Fibroblast of peridontal ligament (primary cell): Measurements from ENCODE around the gene AGBL1.

ENCODE experiments used
- DNase-seq: peaks from one replicate; pipeline ENCODE4 v3.0.0-alpha.2; 2010; ENCODE audit errors: extremely low read depth

Gene AGBL1

DNA sequence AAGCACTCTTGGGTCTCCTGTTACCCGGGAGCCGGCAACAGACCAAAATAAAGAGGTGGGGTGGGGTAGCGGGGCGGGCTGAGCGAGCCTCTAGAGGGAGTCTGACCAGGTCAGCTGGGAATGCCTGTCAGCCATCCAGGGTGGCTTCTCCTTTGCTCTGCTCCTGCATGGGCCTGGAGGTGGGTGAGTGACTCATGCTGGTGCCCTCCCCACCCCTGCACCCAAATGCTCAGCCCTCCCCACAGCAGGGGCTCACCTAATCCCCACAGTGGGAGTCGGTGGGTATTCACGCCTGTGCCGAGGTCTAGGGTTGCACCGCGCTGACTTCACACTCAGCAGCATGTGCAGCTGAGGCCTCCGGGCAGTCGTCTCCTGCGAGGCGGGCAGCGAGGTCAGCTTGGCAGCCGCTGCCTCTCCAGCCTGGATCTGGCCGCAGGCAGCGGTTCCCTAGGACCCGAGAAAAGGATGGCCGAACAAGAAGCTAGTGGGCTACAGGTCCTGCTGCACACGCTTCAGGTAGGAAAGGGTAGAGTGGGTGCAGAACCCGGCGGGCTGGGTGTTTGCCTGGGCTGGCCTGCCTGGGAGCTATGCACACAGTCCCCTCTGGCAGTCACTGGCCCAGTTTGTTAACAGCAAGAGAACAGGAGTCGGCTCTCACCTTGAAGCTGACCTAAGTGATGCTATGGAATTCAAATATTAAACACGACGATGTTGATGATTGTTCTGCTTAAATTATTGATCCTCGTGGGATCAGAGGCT, at the start of gene AGBL1:
Gene AGBL1, plus strand, starts transcription at position 364 of the 759 bp plus-strand sequence.
- DNase-seq, result no peak

DNA sequence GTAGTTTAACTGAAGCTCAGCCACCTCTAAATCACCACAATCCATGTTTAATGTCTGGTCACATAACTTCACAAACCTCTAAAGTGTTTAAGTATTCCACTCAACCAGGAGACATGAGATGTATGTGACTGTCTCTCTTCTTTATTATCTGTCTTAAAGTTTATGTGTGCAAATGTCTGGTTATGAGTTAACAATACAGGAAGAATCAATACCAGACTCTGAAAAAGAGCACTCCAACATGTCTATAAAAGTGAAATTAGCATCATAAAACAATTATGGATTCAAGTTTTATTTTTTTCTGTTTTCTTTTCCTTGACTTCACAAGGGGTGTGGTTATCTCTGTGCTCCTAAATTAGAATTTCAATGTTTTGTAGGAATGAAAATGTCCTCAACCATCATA, 44.8 kb upstream of the AGBL1 start:
- no peak for DNase-seq

DNA sequence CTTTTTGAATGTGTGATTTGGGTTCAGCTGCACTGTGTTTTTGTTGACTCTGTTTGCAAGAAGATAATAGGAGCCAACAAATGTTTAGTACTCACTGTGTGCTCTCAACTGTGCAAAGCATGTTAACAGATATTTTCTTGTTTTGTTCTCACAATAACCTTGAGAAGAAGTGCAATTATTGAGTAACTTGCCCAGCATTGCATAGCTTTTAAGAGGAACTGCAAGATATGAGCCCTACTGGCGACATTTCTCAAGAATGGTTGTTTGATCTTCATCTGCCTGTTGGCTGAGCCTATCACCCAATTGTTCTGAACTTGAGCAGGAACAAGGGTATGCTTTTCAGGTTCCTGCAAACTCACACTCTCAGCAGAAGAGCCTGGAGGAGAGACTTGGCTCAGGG, 43.4 kb upstream of the AGBL1 start:
- DNase-seq, result no peak

DNA sequence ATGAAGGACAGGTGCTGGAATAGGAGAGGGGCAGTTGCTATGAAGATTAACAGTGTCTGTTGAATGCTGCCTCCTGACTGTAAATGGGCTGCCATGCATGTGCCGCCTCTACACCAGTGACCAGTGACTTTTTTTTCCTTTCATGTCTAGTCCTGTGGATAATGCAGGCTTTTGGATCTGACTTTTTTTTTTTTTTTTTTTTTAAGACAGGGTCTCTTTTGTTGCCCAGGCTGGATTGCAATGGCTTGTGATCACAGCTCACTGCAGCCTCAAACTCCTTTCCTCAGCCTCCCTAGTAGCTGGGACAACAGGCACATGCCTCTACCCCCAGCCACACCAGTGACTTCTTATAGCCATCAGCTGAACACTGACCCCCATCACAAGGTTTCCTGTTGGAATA, 41.2 kb upstream of the AGBL1 start:
- no peak for DNase-seq

DNA sequence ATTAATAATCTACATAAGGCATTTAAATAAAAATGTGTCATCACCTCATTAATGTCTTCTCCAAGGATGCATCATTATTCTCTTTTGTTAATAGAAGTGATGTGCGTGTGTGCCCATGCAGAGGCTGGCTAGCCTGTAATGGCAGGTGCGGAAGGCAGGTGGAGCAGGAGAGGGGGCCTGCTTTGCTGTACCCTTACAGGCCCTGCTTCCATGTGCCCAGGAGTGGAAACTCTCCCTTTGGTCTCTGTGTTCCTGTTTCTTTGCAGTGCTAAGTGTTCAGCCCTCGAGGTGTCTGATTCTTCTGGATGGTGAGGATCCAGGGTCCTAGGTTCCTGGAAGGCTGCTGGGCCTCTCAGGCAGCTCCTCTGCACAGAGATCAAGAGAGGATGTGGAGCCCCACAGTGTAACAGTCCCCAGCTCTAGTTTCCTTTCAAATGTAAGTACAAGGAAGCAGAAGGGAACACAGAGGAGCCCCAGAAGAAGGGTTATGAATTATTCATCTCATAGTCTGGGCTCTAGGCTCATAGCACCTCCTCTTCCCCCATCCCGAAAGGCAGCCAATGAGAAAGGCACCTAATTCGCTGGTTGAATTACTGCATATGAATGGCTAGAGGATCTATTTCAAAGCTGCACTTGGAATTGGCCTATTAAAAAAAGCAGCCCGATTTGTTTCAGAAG, 39.2 kb upstream of the AGBL1 start:
- no peak for DNase-seq

DNA sequence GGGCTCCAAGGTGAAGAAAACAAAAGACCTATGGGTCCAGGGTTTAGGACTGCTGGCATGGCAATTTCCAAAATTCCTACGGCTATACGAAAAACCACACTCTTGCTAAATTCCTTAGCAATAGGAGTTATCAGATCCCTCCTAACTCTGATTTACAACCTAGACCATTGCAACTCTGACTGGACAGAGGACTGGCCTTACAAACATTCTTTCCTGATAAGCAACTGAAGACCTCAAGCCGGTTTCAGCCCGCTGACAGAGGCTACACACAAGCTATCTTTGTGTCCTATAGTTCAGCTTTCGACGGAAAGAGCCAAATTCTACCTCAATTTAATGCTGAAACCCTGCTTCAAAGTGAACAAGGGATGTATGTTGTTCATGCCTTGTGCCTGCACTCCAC, 38.3 kb upstream of the AGBL1 start:
- DNase-seq, result no peak

DNA sequence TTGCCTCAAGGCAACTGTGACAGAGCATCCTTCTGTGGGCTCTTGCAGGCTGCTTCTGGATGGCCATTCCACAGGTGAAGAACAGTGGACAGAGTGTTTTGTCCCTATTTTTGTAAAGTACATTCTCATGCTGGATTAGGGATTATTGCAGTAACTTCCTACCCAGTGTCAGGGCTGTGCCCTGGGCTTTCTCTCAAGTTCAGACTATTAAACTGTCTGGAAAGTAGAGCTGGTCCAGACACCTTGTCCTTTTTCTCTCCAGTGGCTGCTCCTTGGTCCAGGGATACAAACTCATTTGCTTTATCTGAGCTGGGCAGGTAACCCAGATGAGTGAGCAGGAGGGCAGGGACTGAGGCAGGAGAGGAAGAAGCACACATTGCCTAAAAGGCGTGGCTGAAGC, 37.4 kb upstream of the AGBL1 start:
- no peak for DNase-seq

DNA sequence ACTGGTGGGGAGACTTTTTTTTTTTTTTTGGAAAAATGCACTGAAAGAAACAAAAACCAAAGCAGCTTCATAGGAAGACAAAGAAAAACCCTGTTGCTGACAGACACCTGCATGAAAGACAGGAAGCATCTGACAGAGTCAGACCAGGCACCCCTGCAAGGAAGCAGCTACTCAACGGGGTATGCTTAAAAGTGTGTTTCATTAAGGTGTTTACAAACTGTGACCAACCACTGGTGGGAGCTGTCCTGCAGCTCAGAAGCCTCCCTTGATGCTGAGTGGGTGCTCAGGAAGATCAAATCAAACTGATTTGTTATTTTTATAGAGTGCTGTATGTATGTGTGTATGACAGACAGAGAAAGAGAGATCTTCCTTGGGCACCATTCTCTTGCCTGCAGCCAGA, 34.7 kb upstream of the AGBL1 start:
- no peak for DNase-seq

DNA sequence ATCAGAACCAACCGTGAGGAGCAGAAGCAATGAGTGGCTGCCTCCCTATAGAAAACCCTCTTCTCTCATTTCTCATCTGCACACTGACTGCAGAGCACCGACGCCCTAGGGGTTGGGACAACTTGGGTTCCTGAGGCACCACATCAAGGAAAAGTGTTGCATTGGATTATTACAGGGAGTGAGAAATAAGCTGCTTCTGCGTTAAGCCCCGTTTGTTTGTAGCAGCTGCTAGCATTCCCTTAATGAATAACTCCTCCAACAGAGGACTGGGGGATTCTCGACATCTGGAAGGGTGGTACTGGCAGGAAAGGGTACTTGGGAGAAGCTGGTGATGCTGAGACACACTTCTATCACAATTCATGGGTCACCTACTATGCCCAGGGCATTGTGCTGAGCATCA, 25.3 kb upstream of the AGBL1 start:
- DNase-seq, result no peak

DNA sequence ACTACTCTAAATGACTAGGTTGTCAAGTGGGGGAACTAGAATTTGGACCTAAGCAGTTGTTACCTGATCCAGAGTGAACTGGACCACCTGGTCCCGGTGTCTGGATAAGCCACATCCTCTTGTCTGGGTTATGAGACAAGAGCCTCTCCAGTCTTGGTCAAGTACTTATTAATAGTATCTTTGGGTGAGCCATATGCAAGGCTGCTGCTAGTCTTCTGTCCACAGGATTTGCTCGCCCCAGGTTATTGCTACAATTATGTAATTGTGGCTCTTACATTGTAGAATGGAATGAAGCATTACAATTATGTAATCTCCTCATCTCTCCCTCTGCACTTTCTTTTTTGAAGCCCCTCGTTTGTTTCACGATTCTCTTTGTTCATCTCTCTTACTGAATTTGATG, 24.0 kb upstream of the AGBL1 start:
- no peak for DNase-seq

DNA sequence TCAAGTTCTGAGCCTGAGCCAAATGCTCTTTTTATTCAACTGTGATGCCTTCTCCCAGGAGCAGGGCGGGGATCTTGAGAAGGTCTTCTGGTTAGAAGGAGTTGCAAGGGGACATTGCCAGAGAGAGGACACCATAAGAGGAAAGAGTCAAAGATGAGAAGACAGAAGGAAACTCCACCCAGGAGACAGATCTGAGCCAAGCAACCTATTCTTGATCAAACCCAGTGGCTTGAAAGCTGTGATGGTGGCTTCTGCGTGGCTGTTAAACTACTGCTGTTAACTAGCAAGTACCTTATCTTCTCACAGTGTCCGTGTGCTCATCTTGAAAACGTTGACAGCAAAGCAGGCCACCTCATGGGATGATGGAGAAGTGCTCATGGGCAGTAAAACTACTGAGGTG, 19.8 kb upstream of the AGBL1 start:
- DNase-seq, result no peak

DNA sequence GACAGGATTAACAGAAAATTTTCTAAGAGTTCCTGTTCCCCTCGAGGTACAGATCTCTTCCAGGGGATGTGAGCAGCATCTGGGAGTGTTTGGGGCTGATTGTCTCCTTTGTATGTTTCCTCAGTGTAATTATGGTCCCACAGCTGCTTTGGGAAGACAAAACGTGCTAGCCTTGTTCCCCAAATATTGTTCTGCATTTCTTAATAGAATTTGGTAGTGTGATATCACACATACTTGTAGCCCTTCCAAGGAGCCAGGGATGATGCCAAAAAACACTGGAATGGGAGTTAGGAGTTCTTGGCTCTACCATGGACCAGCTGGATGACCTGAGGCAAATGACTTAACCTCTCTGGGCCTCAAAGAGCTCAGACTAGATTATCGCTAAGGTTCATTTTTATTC, 19.0 kb upstream of the AGBL1 start:
- DNase-seq, result no peak

DNA sequence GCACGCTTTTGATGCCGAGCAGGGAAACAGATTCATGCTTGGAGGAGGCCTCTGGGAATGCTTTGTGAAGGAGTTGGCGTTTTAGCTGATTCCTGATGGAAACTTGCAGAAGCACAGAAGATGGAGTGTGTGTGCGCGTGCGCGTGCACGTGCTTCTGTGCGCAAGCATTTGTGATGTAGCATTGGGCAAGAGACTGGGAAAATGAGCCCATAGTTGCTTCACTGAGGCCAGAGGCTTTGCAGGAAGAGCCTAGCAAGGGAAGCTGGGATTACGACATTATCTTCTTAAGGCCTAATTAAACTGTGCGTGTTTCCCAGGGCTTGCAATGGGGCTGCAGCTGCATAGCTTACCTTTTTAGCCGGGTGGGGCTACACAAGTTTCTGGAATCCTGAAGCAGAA, 18.1 kb upstream of the AGBL1 start:
- no peak for DNase-seq

DNA sequence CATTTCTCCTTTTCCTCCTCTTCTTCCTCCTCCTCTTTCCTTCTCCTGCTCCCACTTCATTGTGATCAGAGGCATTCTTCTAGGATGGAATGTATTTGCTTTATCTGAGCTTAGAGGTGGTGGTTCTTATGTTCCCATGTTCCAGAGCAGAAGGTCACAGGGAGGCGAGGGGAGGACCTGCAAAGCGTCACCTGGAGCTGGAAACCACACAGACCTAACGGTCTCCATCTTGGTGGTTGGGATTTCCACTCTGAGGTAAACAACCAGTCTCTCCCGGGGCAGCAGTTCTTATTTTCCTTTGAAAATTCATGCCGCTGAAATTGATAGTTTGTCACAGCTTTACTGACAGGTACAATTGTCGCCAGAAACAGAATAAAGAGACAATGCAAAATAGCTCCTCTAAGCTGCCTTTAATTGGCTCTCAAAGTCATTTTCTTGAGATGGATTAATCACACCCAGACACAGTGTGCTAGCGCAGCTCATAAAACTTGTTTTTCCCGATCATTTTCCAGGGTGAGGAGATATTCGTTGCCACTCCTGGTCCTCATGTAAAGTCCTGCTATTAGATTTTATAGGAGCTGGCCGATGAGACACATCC, 16.9 kb upstream of the AGBL1 start:
- DNase-seq, result no peak

DNA sequence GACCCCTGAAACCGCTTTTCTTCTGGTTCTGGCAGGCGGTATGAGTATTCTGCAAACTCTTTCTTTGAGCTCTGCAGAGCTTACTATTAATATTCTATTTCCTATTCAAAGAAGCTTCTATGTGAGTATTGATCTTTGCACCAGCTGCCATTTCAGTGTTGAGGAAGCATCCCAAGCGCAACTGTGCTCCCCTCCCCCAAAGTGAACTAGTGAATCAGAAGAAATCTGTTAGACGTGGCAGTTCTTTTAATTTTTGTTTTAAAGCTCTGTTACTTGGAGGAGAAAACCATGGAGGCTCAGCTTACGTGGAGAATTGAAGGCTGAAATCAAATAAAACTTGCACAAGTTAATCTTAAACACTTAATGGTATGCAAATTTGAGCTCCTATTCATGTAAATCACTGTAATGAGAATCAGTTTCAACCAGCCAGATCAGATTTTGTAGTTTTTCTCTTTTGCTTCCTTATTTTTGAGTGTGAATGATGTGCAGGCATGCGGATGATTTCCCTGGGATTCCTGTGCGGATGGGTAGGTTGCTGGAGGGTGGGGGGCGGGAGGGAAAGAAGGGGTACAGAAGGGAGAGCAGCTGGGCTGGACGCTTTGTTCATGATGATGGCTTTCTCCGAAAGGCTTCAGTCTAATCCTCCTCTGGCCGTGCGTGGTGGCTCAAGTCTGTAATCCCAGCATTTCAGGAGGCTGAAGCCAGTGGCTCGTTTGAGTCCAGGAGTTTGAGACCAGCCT, 16.1 kb upstream of the AGBL1 start:
- no peak for DNase-seq

DNA sequence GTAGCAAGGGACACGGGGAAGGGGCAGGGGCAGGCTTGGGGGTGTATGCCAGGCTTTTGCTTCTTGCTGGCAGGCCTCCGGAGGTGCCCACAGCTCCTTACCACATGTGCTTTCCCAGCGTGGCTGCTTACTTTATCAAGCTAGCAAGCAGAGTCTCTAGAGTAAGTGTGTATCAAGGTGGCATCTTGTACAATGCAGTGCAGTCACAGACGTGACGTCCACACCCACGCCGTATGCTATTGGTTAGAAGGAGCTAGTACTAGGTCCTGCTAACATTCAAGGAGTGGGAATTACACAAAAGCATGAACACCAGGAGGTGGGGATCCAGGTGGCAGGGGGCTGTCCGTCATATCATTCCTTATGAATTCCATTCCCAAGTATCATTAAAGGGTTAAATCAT, 15.3 kb upstream of the AGBL1 start:
- DNase-seq, result no peak

DNA sequence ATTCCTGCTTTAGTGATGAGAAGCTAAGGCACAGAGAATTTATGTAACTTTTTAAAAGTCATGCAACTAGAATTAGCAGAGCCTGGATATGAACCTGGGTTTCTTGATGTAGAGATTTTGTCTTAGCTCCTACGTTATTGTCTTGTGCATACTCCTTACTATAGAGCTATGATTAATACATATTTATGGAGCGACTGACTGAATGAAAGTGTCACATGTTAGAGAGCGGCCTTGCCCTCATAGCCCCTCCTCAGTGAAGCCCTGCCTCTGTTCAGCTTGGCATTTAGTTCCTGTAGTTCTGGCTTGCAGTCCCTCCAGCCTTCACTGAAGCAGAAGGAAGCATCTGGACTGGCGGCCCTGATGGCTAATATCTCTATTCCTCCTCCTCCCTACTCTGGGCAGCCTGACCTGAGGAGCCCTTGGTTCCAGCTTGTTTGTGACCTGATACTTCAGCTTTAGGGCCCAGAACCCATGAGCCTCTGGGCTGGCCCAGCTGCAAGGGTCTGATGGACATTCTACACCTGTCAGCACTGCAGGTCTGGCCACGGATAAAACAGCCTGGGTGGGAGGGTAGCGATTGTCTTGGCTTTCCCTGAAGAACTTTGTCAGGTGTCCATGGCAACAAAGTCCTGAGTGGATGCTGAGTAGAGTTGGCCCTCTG, 13.4 kb upstream of the AGBL1 start:
- no peak for DNase-seq

DNA sequence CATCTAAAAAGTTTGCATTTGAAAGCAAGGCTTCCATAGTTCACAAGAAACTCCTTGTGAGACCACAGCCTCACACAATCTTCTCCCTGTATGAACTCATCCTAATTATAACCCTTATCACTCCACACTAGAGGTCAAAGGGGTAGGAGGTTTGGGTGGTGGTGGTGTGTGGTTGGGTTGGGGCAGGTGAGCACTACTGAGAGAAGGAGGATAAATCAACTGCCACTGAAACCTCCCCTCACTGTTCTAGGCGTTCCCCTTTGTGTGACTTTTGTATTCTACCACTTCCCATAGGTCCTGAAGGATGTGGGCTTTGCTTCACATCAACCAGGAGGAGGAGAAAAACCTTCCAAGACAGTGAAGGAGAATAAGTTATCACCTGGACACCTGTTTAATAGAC, 6.4 kb upstream of the AGBL1 start:
- no peak for DNase-seq

DNA sequence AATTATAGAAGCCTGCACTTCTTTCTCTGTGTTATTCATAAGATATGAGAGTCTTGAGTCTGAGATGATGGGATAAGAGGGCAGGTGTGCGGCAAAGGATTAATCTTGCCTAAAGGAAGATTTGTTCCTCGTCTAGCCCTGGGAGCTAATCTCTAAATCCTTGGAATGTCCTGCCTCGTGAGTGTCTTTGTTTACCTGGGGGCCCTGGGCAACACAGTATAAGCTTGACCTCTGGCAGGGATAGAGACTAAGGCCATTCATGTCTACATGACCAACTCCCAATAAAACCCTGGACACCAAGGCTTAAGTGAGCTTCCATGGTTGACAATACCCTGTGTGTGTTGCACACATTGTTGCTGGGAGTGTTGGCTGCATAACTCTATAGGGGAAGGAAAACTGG, 3.2 kb upstream of the AGBL1 start:
- no peak for DNase-seq

DNA sequence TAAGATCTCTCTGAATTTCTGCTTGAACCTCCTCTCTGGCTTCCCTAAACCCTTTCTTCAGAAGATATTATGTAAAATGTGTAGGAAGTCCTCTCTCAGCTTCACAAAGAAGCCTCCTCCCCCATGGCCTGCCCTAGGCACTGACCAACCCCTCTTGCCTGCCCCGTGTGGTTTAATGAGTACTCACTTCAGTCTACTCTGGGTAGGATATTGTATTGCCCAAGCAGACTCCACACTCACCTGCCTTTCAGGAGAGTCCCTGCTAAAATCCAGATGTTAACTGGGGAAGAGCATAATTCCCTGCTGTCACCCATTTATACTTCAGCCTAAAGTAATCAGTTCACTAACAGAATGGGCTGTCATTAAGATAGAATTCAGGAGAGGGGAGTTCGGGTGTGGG, 2.6 kb upstream of the AGBL1 start:
- no peak for DNase-seq

DNA sequence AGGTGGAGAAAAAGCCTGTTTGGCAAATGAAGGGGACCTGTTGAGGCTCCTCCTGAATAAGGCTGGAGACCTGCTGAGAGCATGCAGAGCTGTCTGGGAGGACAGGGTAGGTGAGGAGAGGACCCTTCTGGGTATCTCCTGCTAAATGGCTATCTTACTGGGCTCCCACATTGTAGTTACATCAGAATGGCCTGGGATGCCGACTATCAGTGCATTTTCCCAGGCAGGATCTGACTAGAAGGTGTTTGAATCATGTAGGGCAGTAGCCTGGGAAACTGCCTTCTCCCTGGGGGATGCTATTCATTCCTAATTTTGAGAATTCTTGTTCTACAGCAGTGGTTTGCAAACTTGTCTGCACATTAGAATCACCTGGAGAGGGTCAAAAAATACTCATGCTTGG, 631 bp downstream of the AGBL1 start:
- DNase-seq, result no peak
